Loucy (cell line): ENCODE results near the gene UVRAG.

Experiments
- CTCF ChIP-seq: fragments of 200-600 bp; sonication (generic); conservative IDR thresholded peaks from 2 replicates; pipeline ENCODE4 v1.5.1; 2014; ENCODE audit warnings: mild to moderate bottlenecking, antibody characterized with exemption, low read length
- EZH2phosphoT487 ChIP-seq: fragments of 200-600 bp; IDR thresholded peaks from 2 replicates; pipeline ENCODE4 v1.6.1; 2018; ENCODE audit warnings: antibody characterized with exemption, mild to moderate bottlenecking, moderate library complexity, borderline replicate concordance

GRCh38 chr11:75851203-75851602 is 36.2 kb downstream of the UVRAG start:
- TF ChIP-seq CTCF (no peak), EZH2phosphoT487 (no peak)
